GM12878 (cell line): ENCODE data around the gene PGAP3. TPM values are rescaled to one million over a fixed set of nuclear protein-coding genes. Genes with fewer than 3 reads are reported as not detected.
A peak's percentile ranks its signal among the peaks of the same experiment; 100 is the strongest.

Experiments used
- ATAC-seq: fragments of 200-7000 bp; cut with Tn5 transposase; 3 replicates; pipeline ENCODE4 v1.9.1; 2020; ENCODE audit warnings: mild to moderate bottlenecking, moderate library complexity
- BruUV-seq: library from RNA; stranded (reverse); fragments of 400-500 nt; replicated peaks from 2 replicates; lab custom pipeline; 2021; lab: Mats Ljungman, UMichigan
- CTCF ChIA-PET: fragments of 300-600 bp; sonication (Branson Sonifier 250); formaldehyde crosslinking; extraction: SDS; loops from one replicate; lab custom pipeline; 2021; ENCODE audit warnings: inconsistent platforms; lab: Yijun Ruan, JAX
- POLR2A ChIA-PET: fragments of 350-600 bp; formaldehyde crosslinking; extraction: SDS; loops from one replicate; lab custom pipeline; 2021; ENCODE audit warnings: inconsistent platforms; lab: Charles Lee
- RAD21 ChIA-PET: fragments of 300-600 bp; sonication (Branson Sonifier 250); formaldehyde crosslinking; loops from one replicate; lab custom pipeline; 2023; ENCODE audit warnings: antibody characterized with exemption; ENCODE audit not compliant: unreplicated experiment; lab: Charles Lee
- SMC1A ChIA-PET: fragments of 300-600 bp; sonication (Branson Sonifier 250); formaldehyde crosslinking; loops from one replicate; lab custom pipeline; 2023; ENCODE audit not compliant: unreplicated experiment, uncharacterized antibody; lab: Charles Lee
- DNase-seq: peaks from one replicate; pipeline ENCODE4 v3.0.0-alpha.2; 2011; ENCODE audit warnings: low read depth, low spot score
- FAIRE-seq: peaks from 3 replicates; lab custom pipeline; 2011; peaks lifted over from hg19 to GRCh38; lab: Jason Lieb, UNC
- H2AFZ ChIP-seq: 2 replicates; pipeline ENCODE4 v1.6.0; 2011; ENCODE audit warnings: low read depth, low read length, control low read depth; ENCODE audit not compliant: control insufficient read depth
- H3K27ac ChIP-seq: 2 replicates; pipeline ENCODE4 v1.5.1; 2011; ENCODE audit warnings: control low read depth; ENCODE audit not compliant: control insufficient read depth, insufficient read depth
- H3K27me3 ChIP-seq, 2 experiments: replicated peaks in 1 of 2; 2 replicates each; pipeline versions ENCODE4 v1.6.0 to v1.6.1; 2011; ENCODE audit warnings: low read length in 1 of 2; ENCODE audit not compliant: control insufficient read depth in 2 of 2, insufficient read depth in 2 of 2
- H3K36me3 ChIP-seq, 2 experiments: 2 replicates each; pipeline ENCODE4 v1.5.1; 2011; ENCODE audit warnings: low read length in 1 of 2; ENCODE audit not compliant: control insufficient read depth in 2 of 2, insufficient read depth in 2 of 2
- H3K4me1 ChIP-seq: 2 replicates; pipeline ENCODE4 v1.6.1; 2011; ENCODE audit warnings: mild to moderate bottlenecking, low read length, moderate library complexity, mixed read lengths; ENCODE audit not compliant: control insufficient read depth, insufficient read depth
- H3K4me2 ChIP-seq: 2 replicates; pipeline ENCODE4 v1.6.0; 2011; ENCODE audit warnings: control low read depth; ENCODE audit not compliant: control insufficient read depth, insufficient read depth
- H3K4me3 ChIP-seq: fragments of 200-600 bp; sonication (generic); 2 replicates; pipeline ENCODE4 v1.5.1; 2016
- H3K79me2 ChIP-seq: 2 replicates; pipeline ENCODE4 v1.6.0; 2011; ENCODE audit warnings: low read length; ENCODE audit not compliant: control insufficient read depth, insufficient read depth
- H3K9ac ChIP-seq: 2 replicates; pipeline ENCODE4 v1.8.0; 2011; ENCODE audit warnings: low read length, control low read depth, mixed read lengths; ENCODE audit not compliant: control insufficient read depth, insufficient read depth
- H3K9me3 ChIP-seq: replicated peaks from 3 replicates; pipeline ENCODE4 v1.5.1; 2011; ENCODE audit warnings: mild to moderate bottlenecking, low read length; ENCODE audit not compliant: control insufficient read depth, insufficient read depth
- H4K20me1 ChIP-seq: 2 replicates; pipeline ENCODE4 v1.6.0; 2011; ENCODE audit not compliant: control insufficient read depth, insufficient read depth
- SMAD1 ChIP-seq: fragments of 450-650 bp; IDR thresholded peaks from 2 replicates; pipeline ENCODE4 v1.6.1; 2018; ENCODE audit warnings: mild to moderate bottlenecking, low read depth; ENCODE audit not compliant: partially characterized antibody
- WGBS: methylation state at CpG from one replicate; pipeline ENCODE4 v1.1.6; 2016; ENCODE audit warnings: low lambda C conversion rate; ENCODE audit not compliant: insufficient replicate concordance, insufficient coverage; ENCODE audit errors: missing lambda C conversion rate; 5-methylcytosine and 5-hydroxymethylcytosine counted together
- in situ Hi-C: fragments of 300-500 bp; cut with MboI; formaldehyde crosslinking; loops from 9 replicates; pipeline ENCODE4 v1.14.3; 2018; ENCODE audit warnings: mixed read lengths
- intact Hi-C: fragments of 100-400 bp; cut with micrococcal nuclease; formaldehyde crosslinking; loops from one replicate; pipeline ENCODE4 v1.14.2; 2022; ENCODE audit not compliant: unreplicated experiment
- polyA plus RNA-seq, 11 experiments: library from polyadenylated mRNA; depleted of rRNA in 4 of 11; unstranded in 6 of 11; stranded (reverse) in 5 of 11; fragments of >200 nt; fragmentation: Nextera tagmentation in 4 of 11; fragmentation: Illumina TruSeq in 1 of 11; extraction: Ambion mirVana in 4 of 11; extraction: Trizol in 1 of 11; gene quantifications; 1 replicate in 1 of 11; 2 replicates in 10 of 11; pipeline versions ENCODE4 v1.2.1 to v1.2.3, GENCODE V29; 2011 to 2016; ENCODE audit warnings: inconsistent platforms in 2 of 11, missing spikeins in 2 of 11, low read depth in 1 of 11
- total RNA-seq, 4 experiments: library from RNA; depleted of rRNA in 3 of 4; stranded (reverse); fragments of >200 nt in 3 of 4; fragmentation: Illumina TruSeq in 1 of 4; extraction: Trizol in 1 of 4; gene quantifications; 2 replicates each; pipeline versions ENCODE4 v1.2.1 to v1.2.3, GENCODE V29; 2013 to 2021
- TF ChIP-seq, protein P1 (sequence below): fragments of 450-650 bp; formaldehyde crosslinking; IDR thresholded peaks from 2 replicates; pipeline ENCODE4 v1.4.0; 2020; ENCODE audit warnings: mild to moderate bottlenecking, moderate library complexity

Gene PGAP3
- total and polyA plus RNA-seq, 10 of the 15 experiments (the other 5 are each of a cell fraction or from before 2014, with no cell fraction given): 0.21 to 10.0 (median 5.3) TPM

DNA sequence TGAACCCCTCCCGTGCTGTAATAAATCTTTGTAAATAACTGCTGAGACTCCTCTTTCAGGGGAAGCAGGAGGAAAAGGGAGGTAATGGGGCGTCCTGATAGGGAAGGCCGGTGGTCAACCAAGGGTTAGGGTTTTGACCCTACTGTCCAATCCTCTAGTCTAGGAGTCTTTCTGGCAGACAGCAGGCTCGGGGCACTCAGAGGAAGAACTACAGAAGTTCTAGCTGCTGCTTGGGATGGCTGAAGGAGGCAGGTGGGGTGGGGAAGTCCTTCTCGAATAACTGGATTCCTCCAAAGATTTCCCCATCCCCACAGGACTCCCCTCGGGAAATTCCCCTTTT, 51.3 kb downstream of the PGAP3 start:
- DNase-seq: no peak
- BruUV-seq: TSS peak; percentile 94
- WGBS: 26% methylated on average over 6 of the region's 6 CpGs
- Histone ChIP-seq H3K9me3 (no peaks in the 10 kb centered on the region), H3K27ac (peak overlapping the region; percentile 90), H3K36me3 (no peaks in the 10 kb centered on the region), H3K4me3 (peak overlapping the region; percentile 100), H3K4me2 (peak overlapping the region; percentile 94), H3K9ac (peak overlapping the region; percentile 92), H2AFZ (peak overlapping the region; percentile 93), H4K20me1 (peaks cover 3% of the 10 kb centered on the region; the same call in 1 of the 2 replicates), H3K27me3 (no peaks in the 10 kb centered on the region), H3K4me1 (peaks cover 20% of the 10 kb centered on the region), H3K79me2 (peaks cover 34% of the 10 kb centered on the region)
- ATAC-seq: peak; percentile 19
- ChIA-PET CTCF (interaction anchor here (1.8 to 15.5 kb wide), 3 partner anchors 15 to 95 kb away, joined by 4 to 225 read pairs (median 63); no protein-coding TSS in a partner anchor), RAD21 (interaction anchor here (0.6 kb wide), 1 partner anchor 9 kb away, joined by 3 read pairs; no protein-coding TSS in a partner anchor), POLR2A (interaction anchor here (0.6 kb wide), 1 partner anchor 279 kb away, joined by 3 read pairs; no protein-coding TSS in a partner anchor), SMC1A (interaction anchor here (2.2 kb wide), 1 partner anchor 13 kb away, joined by 6 read pairs; no protein-coding TSS in a partner anchor)
- peak; percentile 61 for FAIRE-seq
- TF ChIP-seq SMAD1: peak; percentile 41
- TF ChIP-seq, protein P1, sequence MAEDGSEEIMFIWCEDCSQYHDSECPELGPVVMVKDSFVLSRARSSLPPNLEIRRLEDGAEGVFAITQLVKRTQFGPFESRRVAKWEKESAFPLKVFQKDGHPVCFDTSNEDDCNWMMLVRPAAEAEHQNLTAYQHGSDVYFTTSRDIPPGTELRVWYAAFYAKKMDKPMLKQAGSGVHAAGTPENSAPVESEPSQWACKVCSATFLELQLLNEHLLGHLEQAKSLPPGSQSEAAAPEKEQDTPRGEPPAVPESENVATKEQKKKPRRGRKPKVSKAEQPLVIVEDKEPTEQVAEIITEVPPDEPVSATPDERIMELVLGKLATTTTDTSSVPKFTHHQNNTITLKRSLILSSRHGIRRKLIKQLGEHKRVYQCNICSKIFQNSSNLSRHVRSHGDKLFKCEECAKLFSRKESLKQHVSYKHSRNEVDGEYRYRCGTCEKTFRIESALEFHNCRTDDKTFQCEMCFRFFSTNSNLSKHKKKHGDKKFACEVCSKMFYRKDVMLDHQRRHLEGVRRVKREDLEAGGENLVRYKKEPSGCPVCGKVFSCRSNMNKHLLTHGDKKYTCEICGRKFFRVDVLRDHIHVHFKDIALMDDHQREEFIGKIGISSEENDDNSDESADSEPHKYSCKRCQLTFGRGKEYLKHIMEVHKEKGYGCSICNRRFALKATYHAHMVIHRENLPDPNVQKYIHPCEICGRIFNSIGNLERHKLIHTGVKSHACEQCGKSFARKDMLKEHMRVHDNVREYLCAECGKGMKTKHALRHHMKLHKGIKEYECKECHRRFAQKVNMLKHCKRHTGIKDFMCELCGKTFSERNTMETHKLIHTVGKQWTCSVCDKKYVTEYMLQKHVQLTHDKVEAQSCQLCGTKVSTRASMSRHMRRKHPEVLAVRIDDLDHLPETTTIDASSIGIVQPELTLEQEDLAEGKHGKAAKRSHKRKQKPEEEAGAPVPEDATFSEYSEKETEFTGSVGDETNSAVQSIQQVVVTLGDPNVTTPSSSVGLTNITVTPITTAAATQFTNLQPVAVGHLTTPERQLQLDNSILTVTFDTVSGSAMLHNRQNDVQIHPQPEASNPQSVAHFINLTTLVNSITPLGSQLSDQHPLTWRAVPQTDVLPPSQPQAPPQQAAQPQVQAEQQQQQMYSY (CRISPR knock-in tag): no peak
- intact Hi-C loops: loop anchor here (5.0 kb wide), 1 partner anchor 116 kb away; no protein-coding TSS in a partner anchor
- in situ Hi-C loops: no loop called here
